ENCODE measurements around the gene BNIP3.

- no peak for TF ChIP-seq CTCF (IDR thresholded peaks at IDR 0.05)
- TF ChIP-seq POLR2A (IDR thresholded peaks at IDR 0.05), result no peak
Measured at GRCh38 chr10:132010483-132010882, 28.8 kb upstream of the BNIP3 start.

Measured in uterus (tissue), 2 donors.